ENCODE data around the gene CD320. TPM values are rescaled to one million over a fixed set of nuclear protein-coding genes. Genes with fewer than 3 reads are reported as not detected.
"Not testable (repeated sequence)": the region's sequence is repeated elsewhere in the genome, so short reads cannot be mapped to it uniquely, and the experiment has no call there.

Gene CD320
- total RNA-seq, result 41.9 and 44.5 TPM in 2 replicates
- long read RNA-seq, transcript CD320-201 (5 exons, 1,250 nt), result major isoform, 26 of 28 reads
- long read RNA-seq, partial matches to known transcripts, result 0 of 28 reads
- long read RNA-seq, other reads (novel, unspliced or antisense), result 1 of 28 reads

DNA sequence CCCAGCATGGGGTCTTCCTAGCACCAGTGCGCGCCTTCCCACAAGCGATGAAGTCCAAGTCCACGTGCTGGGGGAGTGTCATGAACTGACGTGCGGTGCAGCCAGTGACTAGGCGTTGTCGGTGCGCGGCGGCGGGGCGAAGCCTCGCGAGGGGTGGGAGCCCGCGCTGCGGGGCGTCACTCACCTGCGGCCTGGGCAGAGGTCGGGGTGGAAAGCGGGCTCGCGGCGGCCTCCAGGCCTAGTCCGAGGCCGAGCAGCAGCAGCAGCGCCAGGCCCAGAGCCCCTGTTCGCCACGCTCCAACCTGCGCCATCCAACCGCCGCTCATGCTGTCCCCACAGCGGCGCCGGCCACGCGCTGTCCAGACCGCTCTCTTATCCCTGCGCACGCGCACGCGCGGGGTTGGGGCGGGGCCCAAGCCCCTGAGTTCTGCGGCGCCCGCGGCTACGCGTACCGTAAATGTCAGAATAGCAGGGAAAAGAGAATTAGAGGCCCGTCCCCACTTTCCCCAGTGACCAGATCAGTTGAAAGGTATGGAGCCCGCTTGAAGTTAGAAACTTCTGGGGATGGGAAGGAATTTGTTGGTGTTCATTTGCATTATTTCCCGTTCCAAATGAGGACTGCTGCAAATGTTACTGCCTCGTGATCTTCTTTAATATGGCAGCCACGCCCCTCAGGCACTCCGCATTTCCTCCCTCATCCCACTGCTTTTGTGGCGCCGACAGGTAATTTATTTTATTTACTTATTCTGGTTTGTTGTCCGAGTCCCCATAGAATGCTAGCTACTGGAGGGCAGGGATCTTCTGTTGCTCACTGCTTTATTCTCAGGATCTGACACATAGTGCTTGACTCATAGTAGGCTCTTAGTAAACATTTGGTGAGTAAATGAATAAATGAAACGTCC, at the start of gene CD320:
CD320 (minus strand) TSS at position 394 of the 902 bp plus-strand sequence; CDS start at position 326, 68 bp downstream.
- H3K36me3 Mint-ChIP-seq (ENCODE audit: unreplicated experiment), result peaks cover 5% of the 10 kb centered on the region
- DNase-seq (ENCODE audit: extremely low spot score, unreplicated experiment), result peak; percentile 96
- peak within 1 kb of the TSS; percentile 78 for H3K4me3 Mint-ChIP-seq (ENCODE audit: unreplicated experiment)
- no peaks in the 10 kb centered on the region for H3K27me3 Mint-ChIP-seq (ENCODE audit: unreplicated experiment)
- H3K27ac Mint-ChIP-seq (ENCODE audit: unreplicated experiment), result peak within 1 kb of the TSS; percentile 68
- TF ChIP-seq, protein P1, sequence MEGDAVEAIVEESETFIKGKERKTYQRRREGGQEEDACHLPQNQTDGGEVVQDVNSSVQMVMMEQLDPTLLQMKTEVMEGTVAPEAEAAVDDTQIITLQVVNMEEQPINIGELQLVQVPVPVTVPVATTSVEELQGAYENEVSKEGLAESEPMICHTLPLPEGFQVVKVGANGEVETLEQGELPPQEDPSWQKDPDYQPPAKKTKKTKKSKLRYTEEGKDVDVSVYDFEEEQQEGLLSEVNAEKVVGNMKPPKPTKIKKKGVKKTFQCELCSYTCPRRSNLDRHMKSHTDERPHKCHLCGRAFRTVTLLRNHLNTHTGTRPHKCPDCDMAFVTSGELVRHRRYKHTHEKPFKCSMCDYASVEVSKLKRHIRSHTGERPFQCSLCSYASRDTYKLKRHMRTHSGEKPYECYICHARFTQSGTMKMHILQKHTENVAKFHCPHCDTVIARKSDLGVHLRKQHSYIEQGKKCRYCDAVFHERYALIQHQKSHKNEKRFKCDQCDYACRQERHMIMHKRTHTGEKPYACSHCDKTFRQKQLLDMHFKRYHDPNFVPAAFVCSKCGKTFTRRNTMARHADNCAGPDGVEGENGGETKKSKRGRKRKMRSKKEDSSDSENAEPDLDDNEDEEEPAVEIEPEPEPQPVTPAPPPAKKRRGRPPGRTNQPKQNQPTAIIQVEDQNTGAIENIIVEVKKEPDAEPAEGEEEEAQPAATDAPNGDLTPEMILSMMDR (IDR thresholded peaks at IDR 0.05), result no peak
- peaks cover 31% of the 10 kb centered on the region for H3K4me1 Mint-ChIP-seq (ENCODE audit: unreplicated experiment)
- H3K9me3 Mint-ChIP-seq (ENCODE audit: unreplicated experiment), result no peaks in the 10 kb centered on the region

DNA sequence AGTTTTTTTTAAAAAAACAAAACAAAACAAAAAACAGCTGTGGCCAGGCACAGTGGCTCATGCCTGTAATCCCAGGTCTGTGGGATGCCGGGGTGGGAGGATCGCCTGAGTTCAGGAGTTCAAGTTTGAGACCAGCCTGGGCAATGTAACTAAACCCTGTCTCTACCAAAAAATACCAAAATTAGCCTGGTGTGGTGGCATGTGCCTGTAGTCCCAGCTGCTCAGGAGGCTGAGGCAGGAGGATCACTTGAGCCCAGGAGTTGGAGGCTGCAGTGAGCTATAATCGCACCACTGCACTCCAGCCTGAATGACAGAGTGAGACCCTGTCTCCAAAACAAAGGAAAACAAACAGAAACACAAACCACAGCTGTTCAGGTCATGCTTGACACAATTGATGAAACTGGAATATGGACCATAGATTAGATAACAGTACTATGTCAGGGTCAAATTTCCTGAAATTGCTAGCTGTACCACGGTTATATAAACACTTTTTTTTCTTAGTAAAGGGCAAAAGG, 48.9 kb upstream of the CD320 start:
- Mint-ChIP-seq H3K4me1 (ENCODE audit: unreplicated experiment) (peaks cover 44% of the 10 kb centered on the region), H3K27me3 (ENCODE audit: unreplicated experiment) (no peaks in the 10 kb centered on the region), H3K27ac (ENCODE audit: unreplicated experiment) (peak overlapping the region; percentile 54), H3K36me3 (ENCODE audit: unreplicated experiment) (no peaks in the 10 kb centered on the region), H3K4me3 (ENCODE audit: unreplicated experiment) (no peak overlapping the region), H3K9me3 (ENCODE audit: unreplicated experiment) (peaks cover 4% of the 10 kb centered on the region)
- no peak for DNase-seq (ENCODE audit: extremely low spot score, unreplicated experiment)
- TF ChIP-seq, protein P1 (IDR thresholded peaks at IDR 0.05), result no peak

DNA sequence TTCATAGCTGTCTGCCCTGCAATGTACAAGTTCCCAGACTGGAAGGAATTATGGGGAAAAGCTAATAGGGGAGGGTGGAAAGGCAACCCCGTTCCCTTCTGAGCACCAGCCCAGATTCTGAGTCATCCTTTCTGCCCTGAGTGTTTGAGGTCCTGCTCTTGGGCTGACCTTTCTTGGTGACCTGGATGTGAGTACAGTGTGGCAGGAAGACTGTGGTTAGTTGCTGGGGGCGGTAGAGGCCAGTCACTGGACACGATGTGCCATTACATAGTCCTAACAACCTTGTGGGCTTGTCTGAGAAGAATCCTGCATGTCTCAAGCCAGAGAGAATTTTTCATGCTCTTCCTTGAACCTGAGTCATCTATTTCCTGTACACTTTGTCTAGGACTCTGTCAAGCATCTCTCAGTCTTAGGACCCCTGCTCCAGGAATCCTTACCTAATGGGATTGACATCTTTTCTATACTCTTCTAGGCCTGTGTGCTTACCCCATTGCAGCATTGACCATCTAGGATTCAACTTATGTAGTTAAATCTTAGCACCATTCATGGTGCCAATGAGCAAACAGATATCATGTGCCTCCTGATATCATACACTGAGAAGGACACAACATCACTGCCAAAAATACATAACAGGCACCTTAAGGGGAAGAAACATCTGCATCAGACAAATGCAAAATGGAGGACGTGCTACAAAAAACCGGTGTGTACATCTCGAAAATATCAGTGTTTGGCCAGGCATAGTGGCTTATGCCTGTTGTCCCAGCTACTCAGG, 47.7 kb upstream of the CD320 start:
- Mint-ChIP-seq H3K4me1 (ENCODE audit: unreplicated experiment) (peaks cover 46% of the 10 kb centered on the region), H3K27ac (ENCODE audit: unreplicated experiment) (peak overlapping the region; percentile 83), H3K36me3 (ENCODE audit: unreplicated experiment) (no peaks in the 10 kb centered on the region), H3K27me3 (ENCODE audit: unreplicated experiment) (no peaks in the 10 kb centered on the region), H3K4me3 (ENCODE audit: unreplicated experiment) (no peak overlapping the region), H3K9me3 (ENCODE audit: unreplicated experiment) (peaks cover 4% of the 10 kb centered on the region)
- DNase-seq (ENCODE audit: extremely low spot score, unreplicated experiment), result no peak
- TF ChIP-seq, protein P1 (IDR thresholded peaks at IDR 0.05), result no peak

DNA sequence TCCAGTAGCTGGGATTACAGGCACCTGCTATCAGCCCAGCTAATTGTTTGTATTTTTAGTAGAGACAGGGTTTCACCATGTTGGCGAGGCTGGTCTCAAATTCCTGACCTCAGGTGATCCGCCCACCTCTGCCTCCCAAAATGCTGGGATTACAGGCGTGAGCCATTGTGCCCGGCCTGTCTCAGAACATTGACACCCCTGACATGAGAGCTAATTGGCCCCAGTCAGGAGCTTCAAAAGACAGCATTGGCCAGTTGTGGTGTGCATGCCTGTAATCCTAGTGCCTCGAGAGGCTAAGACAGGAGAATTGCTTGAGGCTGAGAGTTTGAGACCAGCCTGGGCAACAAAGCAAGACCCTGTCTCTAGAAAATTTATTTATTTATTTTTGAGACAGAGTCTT, 44.7 kb upstream of the CD320 start:
- not testable (repeated sequence) for H3K36me3 Mint-ChIP-seq (ENCODE audit: unreplicated experiment); H3K27me3 Mint-ChIP-seq (ENCODE audit: unreplicated experiment); DNase-seq (ENCODE audit: extremely low spot score, unreplicated experiment); H3K9me3 Mint-ChIP-seq (ENCODE audit: unreplicated experiment); H3K4me3 Mint-ChIP-seq (ENCODE audit: unreplicated experiment)
- Mint-ChIP-seq H3K4me1 (ENCODE audit: unreplicated experiment) (peaks cover 50% of the 10 kb centered on the region), H3K27ac (ENCODE audit: unreplicated experiment) (peak overlapping the region; percentile 51)

DNA sequence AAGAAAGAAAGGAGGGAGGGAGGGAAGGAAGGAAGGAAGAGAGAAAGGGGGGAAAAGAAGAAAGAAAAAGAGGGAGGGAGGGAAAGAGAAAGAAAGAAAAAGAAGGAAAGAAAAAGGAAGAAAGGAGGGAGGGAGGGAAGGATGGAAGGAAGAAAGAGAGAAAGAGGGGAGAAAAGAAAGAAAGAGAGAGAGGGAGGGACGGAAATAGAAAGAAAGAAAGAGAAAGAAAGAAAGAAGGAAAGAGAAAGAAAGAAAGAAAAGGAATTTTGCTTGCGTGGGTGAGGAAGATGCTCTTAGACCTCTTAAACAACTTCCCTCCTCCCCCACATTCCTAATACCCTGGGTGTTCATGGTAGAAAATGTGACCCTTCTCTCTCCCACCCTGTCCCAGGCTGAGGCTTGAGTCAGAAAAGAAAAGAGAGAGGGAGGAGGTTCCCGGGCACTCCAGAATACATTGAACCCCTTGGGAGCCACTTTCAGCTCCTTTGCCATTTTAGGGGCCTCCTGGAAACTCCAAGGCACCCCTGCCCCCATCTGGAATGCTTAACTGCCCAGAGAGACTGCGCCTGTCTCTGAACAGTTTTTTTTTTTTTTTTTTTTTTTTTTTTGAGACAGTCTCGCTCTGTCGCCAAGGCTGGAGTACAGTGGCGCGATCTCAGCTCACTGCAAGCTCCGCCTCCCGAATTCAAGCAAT, 44.1 kb upstream of the CD320 start:
- TF ChIP-seq, protein P1 (IDR thresholded peaks at IDR 0.05), result no peak
- H3K4me1 Mint-ChIP-seq (ENCODE audit: unreplicated experiment), result peaks cover 53% of the 10 kb centered on the region
- H3K4me3 Mint-ChIP-seq (ENCODE audit: unreplicated experiment), result peak overlapping the region; percentile 56
- no peaks in the 10 kb centered on the region for H3K36me3 Mint-ChIP-seq (ENCODE audit: unreplicated experiment)
- peaks cover 4% of the 10 kb centered on the region for H3K9me3 Mint-ChIP-seq (ENCODE audit: unreplicated experiment)
- no peak for DNase-seq (ENCODE audit: extremely low spot score, unreplicated experiment)
- peak overlapping the region; percentile 51 for H3K27ac Mint-ChIP-seq (ENCODE audit: unreplicated experiment)
- no peaks in the 10 kb centered on the region for H3K27me3 Mint-ChIP-seq (ENCODE audit: unreplicated experiment)

DNA sequence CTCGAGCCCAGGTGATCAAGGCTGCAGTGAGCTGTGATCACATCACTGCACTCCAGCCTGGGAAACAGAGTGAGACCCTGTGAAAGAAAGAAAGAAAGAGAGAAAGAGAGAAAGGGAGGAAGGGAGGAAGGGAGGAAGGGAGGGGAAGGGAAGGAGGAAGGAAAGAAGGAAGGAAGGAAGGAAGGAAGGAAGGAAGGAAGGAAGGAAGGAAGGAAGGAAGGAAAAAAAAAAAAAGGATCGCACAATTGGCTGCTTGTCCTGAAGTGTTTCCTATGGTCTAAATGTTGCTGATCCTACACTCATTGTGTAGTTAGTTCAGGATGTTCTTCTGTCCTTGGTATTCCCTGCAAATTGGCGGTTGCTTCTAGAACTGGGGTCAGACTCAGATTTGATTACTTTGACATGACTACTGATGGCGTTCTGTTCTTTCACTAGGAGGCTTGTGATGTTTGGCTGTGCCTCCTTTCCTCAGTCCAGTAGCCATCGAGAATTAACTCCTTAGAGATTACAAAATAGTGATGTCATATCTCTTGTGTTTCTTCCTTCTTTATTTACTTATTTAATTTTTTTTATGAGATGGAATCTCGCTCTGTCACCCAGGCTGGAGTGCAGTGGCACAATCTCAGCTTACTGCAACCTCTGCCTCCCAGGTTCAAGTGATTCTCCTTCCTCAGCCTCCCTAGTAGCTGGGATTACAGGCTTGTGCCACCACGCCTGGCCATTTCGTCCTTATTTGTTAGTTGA, 41.6 kb upstream of the CD320 start:
- DNase-seq (ENCODE audit: extremely low spot score, unreplicated experiment); H3K27me3 Mint-ChIP-seq (ENCODE audit: unreplicated experiment); H3K36me3 Mint-ChIP-seq (ENCODE audit: unreplicated experiment); H3K9me3 Mint-ChIP-seq (ENCODE audit: unreplicated experiment); H3K4me3 Mint-ChIP-seq (ENCODE audit: unreplicated experiment); H3K27ac Mint-ChIP-seq (ENCODE audit: unreplicated experiment): not testable (repeated sequence)
- peaks cover 29% of the 10 kb centered on the region for H3K4me1 Mint-ChIP-seq (ENCODE audit: unreplicated experiment)

Measured in osteocyte (in vitro differentiated cells).